BLaER1 treated with 17β-estradiol and CSF1 and Interleukin-3, amounts not matched to agents 10 nM and 100 nM (cell line): Measurements from ENCODE around the gene IGSF1.
"Not testable (repeated sequence)": the region's sequence is repeated elsewhere in the genome, so short reads cannot be mapped to it uniquely, and the experiment has no call there.

Experiments used
- H3K27ac ChIP-seq, 11 experiments: shearing (Covaris generic); formaldehyde crosslinking; 2 replicates each; pipeline ENCODE4 v1.8.1; 2022
- H3K27me3 ChIP-seq, 11 experiments: shearing (Covaris generic); formaldehyde crosslinking; 2 replicates each; pipeline ENCODE4 v1.8.1; 2022
- H3K36me3 ChIP-seq, 11 experiments: shearing (Covaris generic); formaldehyde crosslinking; 2 replicates each; pipeline ENCODE4 v1.8.1; 2022
- H3K4me1 ChIP-seq, 10 experiments: shearing (Covaris generic); formaldehyde crosslinking; 2 replicates each; pipeline ENCODE4 v1.8.1; 2022
- H3K4me2 ChIP-seq, 11 experiments: shearing (Covaris generic); formaldehyde crosslinking; 2 replicates each; pipeline ENCODE4 v1.8.1; 2022
- H3K4me3 ChIP-seq, 10 experiments: shearing (Covaris generic); formaldehyde crosslinking; 2 replicates each; pipeline ENCODE4 v1.8.1; 2022
- H3K9ac ChIP-seq, 11 experiments: shearing (Covaris generic); formaldehyde crosslinking; 2 replicates each; pipeline ENCODE4 v1.8.1; 2022
- H3K9me3 ChIP-seq, 11 experiments: shearing (Covaris generic); formaldehyde crosslinking; replicated peaks in 1 of 11; 2 replicates each; pipeline ENCODE4 v1.8.1; 2022
- H4K20me1 ChIP-seq, 11 experiments: shearing (Covaris generic); formaldehyde crosslinking; 2 replicates each; pipeline ENCODE4 v1.8.1; 2022
- Cebpa-rat ChIP-seq, 11 experiments: shearing (Covaris generic); IDR thresholded peaks; 2 replicates each; pipeline ENCODE4 v1.8.1; 2022

Gene IGSF1

DNA sequence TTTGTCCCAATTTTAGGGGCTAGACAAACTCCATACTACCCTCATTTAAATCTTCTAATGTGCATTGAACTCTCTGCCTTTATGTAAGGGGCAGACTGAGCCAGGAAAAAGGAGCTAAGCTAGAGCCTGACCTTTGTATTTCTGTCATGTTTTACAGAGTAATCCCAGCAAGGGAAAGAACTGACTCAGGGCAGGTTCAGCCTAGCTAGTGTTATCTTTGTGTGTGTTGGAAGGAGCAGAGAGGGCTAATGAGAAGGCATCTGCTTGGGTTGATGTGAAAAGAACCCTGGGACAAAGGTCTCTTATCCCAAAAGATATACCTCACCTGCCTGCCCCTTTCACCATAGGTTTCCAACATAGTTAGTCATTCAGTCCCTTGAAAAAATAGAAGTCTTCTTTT is 31.7 kb downstream of the IGSF1 start:
- Histone ChIP-seq H3K27me3 (peaks cover 78 to 100% (median 96%) of the 10 kb centered on the region in 11 experiments), H3K4me3 (no peak overlapping the region), H3K27ac (no peak overlapping the region), H3K4me1 (no peaks in the 10 kb centered on the region), H3K9me3 (no peaks in the 10 kb centered on the region), H3K4me2 (no peak overlapping the region), H3K36me3 (no peaks in the 10 kb centered on the region), H3K9ac (no peak overlapping the region), H4K20me1 (0 out of 22 replicates have a peak, but pooled peaks cover 0 to 3% (median 0%) of the 10 kb centered on the region in 11 experiments)
- no peak for TF ChIP-seq Cebpa-rat (IDR thresholded peaks at IDR 0.05)

DNA sequence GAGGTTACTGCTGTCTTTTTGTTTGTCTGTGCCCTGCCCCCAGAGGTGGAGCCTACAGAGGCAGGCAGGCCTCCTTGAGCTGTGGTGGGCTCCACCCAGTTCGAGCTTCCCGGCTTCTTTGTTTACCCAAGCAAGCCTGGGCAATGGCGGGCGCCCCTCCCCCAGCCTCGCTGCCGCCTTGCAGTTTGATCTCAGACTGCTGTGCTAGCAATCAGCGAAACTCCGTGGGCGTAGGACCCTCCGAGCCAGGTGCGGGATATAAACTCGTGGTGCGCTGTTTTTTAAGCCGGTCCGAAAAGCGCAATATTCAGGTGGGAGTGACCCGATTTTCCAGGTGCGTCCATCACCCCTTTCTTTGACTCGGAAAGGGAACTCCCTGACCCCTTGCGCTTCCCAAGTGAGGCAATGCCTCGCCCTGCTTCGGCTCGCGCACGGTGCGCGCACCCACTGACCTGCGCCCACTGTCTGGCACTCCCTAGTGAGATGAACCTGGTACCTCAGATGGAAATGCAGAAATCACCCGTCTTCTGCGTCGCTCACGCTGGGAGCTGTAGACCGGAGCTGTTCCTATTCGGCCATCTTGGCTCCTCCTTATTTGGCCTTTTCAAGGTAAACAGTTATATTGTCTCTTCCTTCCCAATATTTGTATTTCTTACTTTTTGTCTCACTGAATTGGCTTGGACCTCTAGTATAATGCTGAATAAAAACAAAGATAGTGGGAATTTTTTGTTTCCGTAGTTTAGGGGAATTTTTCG is 37.9 kb downstream of the IGSF1 start:
- not testable (repeated sequence) for H3K4me2 ChIP-seq, H4K20me1 ChIP-seq

DNA sequence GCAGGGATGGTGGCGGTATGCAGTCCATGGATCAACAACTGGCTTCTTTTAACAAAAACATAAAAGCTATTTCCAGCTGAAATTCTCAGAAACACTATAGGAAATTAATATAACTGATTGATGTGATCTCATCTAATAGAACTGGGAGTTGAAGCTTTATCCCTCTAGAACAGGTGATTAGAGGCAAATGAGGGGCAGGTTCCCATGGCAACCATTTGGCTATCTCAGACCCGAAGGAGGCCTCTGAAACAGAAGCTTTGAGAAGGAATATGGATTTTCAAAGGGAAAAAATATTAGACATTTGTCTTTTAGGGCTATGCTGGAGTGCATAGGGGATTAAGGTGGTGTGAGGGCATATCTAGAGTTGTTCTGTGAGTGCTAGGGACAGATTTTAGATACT is 50.0 kb downstream of the IGSF1 start:
- no peak overlapping the region for H3K27ac ChIP-seq
- no peaks in the 10 kb centered on the region for H3K36me3 ChIP-seq
- no peaks in the 10 kb centered on the region; a peak in 1 of 22 replicates for H4K20me1 ChIP-seq
- H3K27me3 ChIP-seq, result peaks cover 85 to 100% (median 94%) of the 10 kb centered on the region in 11 experiments
- H3K4me1 ChIP-seq, result peaks cover 10 to 28% (median 24%) of the 10 kb centered on the region in 10 experiments
- no peaks in the 10 kb centered on the region for H3K9me3 ChIP-seq
- H3K4me2 ChIP-seq, result no peak overlapping the region
- no peak for TF ChIP-seq Cebpa-rat (IDR thresholded peaks at IDR 0.05)
- H3K4me3 ChIP-seq, result no peak overlapping the region
- no peak overlapping the region for H3K9ac ChIP-seq

More for the DNA sequence above, 37.9 kb downstream of the IGSF1 start:
- H3K27me3 ChIP-seq, result peaks cover 30 to 48% (median 41%) of the 10 kb centered on the region in 11 experiments
- H3K27ac ChIP-seq, H3K4me1 ChIP-seq, H3K9me3 ChIP-seq, H3K36me3 ChIP-seq, H3K9ac ChIP-seq, H3K4me3 ChIP-seq: not testable (repeated sequence)

DNA sequence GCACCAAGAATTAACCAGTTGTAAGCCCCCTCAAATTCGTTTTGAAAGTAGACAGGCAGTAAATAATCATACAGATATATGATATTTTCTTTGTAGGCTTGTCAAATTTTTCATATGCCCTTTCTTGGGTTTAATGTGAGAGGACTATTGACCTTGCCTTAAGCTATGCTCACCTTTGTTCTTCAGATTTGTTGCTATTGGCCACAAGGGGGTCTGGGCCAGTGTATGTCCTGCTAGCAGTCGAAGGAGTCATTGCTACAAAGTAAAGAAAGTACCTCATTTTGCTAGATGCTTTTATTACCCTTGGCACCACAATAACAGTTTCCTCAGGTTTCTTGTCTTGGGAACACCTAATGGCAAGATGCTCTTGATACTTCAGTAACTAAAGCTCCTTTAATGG is 51.7 kb downstream of the IGSF1 start:
- Histone ChIP-seq H3K9ac (no peak overlapping the region), H3K4me2 (no peak overlapping the region), H3K27me3 (peaks cover 87 to 100% (median 98%) of the 10 kb centered on the region in 11 experiments), H3K4me1 (peaks cover 10 to 28% (median 24%) of the 10 kb centered on the region in 10 experiments), H4K20me1 (no peaks in the 10 kb centered on the region; a peak in 1 of 22 replicates), H3K27ac (no peak overlapping the region), H3K36me3 (no peaks in the 10 kb centered on the region), H3K4me3 (no peak overlapping the region), H3K9me3 (no peaks in the 10 kb centered on the region)
- no peak for TF ChIP-seq Cebpa-rat (IDR thresholded peaks at IDR 0.05)

DNA sequence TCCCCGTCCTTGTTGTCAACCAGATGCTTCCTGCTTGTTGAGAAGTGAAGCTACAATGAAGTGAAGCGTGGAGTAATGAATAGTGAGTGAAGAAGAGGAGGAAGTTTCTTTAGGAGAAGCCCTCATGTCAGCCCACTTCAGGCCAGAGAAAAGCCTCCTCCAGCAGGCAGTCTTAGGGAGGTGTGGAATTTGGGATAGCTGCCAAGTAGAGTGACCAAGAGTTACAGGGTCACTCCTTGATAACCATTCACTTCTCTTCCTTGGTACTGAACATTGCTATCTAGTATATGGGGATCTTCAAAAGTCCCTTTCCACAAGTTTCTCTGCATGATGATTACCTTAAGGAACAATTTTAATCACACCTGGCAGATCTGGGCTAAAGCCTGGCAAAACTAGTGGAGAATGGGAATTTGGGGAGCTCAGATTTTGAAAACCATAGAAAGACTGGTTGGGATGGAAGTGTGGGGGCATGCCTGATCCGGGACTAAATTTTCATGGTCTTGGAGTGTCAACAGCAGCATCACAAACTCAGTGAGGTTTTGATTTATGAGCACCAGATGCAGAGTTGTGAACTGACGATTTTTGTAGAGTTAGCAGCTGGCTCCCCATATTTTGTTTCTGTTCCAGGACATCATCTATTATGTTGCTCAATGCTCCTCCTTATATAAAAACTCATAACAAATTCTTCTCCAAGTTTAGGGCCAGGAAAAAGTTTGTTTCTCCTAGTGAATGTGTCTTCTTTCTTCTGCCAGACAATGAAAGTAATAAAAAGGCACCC is 53.1 kb downstream of the IGSF1 start:
- H3K36me3 ChIP-seq, result no peaks in the 10 kb centered on the region
- no peaks in the 10 kb centered on the region for H3K9me3 ChIP-seq
- TF ChIP-seq Cebpa-rat (IDR thresholded peaks at IDR 0.05), result no peak
- no peaks in the 10 kb centered on the region; a peak in 1 of 22 replicates for H4K20me1 ChIP-seq
- H3K4me1 ChIP-seq, result peaks cover 10 to 28% (median 24%) of the 10 kb centered on the region in 10 experiments
- no peak overlapping the region for H3K9ac ChIP-seq
- no peak overlapping the region for H3K4me3 ChIP-seq
- H3K27ac ChIP-seq, result peak overlapping the region in 6 of 11 experiments; percentile 17 to 61 (median 50); a peak in 7 of 22 replicates
- peaks cover 89 to 100% (median 100%) of the 10 kb centered on the region in 11 experiments for H3K27me3 ChIP-seq
- peak overlapping the region in 10 of 11 experiments; percentile 39 to 72 (median 54); a peak in 20 of 22 replicates for H3K4me2 ChIP-seq

DNA sequence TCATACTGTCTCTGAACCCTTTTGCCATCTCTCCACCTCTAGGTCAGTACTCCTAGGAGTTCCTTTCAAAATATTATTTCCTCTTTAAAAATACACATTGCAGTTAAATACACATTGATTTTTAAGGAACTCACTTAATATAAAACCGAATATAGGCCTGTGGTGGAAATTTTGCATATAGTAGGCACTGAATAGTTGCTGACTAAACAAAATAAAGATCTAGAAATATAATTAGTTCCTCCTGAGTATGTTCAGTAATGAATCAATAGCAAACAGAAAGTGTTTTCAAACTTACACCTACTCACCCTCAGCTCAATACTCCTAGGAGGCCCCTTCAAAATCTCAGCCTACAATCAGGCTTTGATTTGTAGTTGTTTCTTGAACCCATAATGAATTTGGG is 61.5 kb downstream of the IGSF1 start:
- no peaks in the 10 kb centered on the region for H3K4me1 ChIP-seq
- no peaks in the 10 kb centered on the region; a peak in 1 of 22 replicates for H4K20me1 ChIP-seq
- H3K27ac ChIP-seq, result no peak overlapping the region
- no peak overlapping the region for H3K4me2 ChIP-seq
- no peak overlapping the region for H3K9ac ChIP-seq
- no peak overlapping the region for H3K4me3 ChIP-seq
- H3K36me3 ChIP-seq, result no peaks in the 10 kb centered on the region
- H3K9me3 ChIP-seq, result 0 out of 22 replicates have a peak, but pooled peaks cover 0 to 3% (median 0%) of the 10 kb centered on the region in 11 experiments
- TF ChIP-seq Cebpa-rat (IDR thresholded peaks at IDR 0.05), result no peak
- peaks cover 94 to 100% (median 100%) of the 10 kb centered on the region in 11 experiments for H3K27me3 ChIP-seq

DNA sequence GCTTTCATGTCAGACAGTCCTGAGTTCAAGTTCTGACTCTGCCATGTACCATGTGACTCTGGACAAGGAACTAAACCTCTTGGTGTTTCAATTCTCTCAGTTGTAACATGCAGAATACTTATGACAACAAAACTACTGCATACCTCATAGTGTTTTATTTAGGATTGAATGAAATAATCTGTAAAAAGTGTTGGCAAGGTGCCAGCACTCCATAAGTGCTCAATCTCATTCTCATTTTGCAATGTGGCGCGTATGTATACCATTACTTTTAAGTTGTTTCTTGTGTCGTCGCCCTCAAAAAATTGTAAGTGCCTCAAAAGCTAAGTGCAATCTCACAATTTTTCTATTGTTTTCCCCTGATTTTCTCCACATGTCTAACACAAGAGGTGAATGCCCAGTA is 62.5 kb downstream of the IGSF1 start:
- Histone ChIP-seq H4K20me1 (no peaks in the 10 kb centered on the region; a peak in 1 of 22 replicates), H3K27ac (no peak overlapping the region), H3K36me3 (no peaks in the 10 kb centered on the region), H3K9me3 (0 out of 22 replicates have a peak, but pooled peaks cover 0 to 3% (median 0%) of the 10 kb centered on the region in 11 experiments), H3K4me1 (no peaks in the 10 kb centered on the region), H3K4me2 (no peak overlapping the region), H3K27me3 (peaks cover 95 to 100% (median 100%) of the 10 kb centered on the region in 11 experiments), H3K9ac (no peak overlapping the region), H3K4me3 (no peak overlapping the region)
- no peak for TF ChIP-seq Cebpa-rat (IDR thresholded peaks at IDR 0.05)

DNA sequence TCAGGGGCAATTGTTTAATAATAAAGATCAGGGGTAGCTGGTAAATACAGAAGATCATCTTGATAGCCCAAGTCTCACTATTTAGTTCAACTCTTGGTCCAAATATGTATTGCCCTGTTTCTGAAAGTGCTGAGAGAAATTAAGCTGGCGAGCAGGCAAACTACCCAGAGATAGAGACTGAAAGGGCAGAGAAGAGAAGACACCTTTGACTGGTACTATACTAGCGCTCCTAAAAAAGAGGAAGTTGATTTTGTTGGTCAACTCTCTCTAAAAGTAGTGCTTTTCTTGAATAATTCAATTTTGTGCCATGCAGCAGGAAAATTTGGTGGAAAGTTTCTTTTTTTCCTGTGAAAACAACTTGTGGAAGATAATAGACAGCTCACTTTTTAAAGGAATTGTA is 64.0 kb downstream of the IGSF1 start:
- Histone ChIP-seq H3K4me2 (no peak overlapping the region), H3K9me3 (0 out of 22 replicates have a peak, but pooled peaks cover 0 to 3% (median 0%) of the 10 kb centered on the region in 11 experiments), H3K4me1 (no peaks in the 10 kb centered on the region), H3K27me3 (peaks cover 95 to 100% (median 100%) of the 10 kb centered on the region in 11 experiments), H3K4me3 (no peak overlapping the region), H3K27ac (no peak overlapping the region), H4K20me1 (no peaks in the 10 kb centered on the region; a peak in 1 of 22 replicates), H3K9ac (no peak overlapping the region), H3K36me3 (no peaks in the 10 kb centered on the region)
- no peak for TF ChIP-seq Cebpa-rat (IDR thresholded peaks at IDR 0.05)
